ENCODE data around the gene FMC1.

GRCh38 chr7:139345042-139345441 is 3.9 kb downstream of the FMC1 start:
- TF ChIP-seq CTCF (IDR thresholded peaks at IDR 0.05; ENCODE audit: poor library complexity): no peak
- no peak for TF ChIP-seq EZH2phosphoT487 (IDR thresholded peaks at IDR 0.05; ENCODE audit: low read depth, severe bottlenecking, unreplicated experiment)
